ENCODE results near the gene DDX54. TPM values are rescaled to one million over a fixed set of nuclear protein-coding genes. Genes with fewer than 3 reads are reported as not detected.

DDX54 gene
- total RNA-seq, 1 donor from 2014 or later: 34.7 TPM

GRCh38 chr12:113135178-113136127 lies 49.8 kb downstream of the DDX54 start, which contains the start of gene RASAL1:
Gene RASAL1 (minus strand): TSS chr12:113135761. CDS start chr12:113135462, 299 bp downstream.
- no peak for DNase-seq
- Histone ChIP-seq H3K36me3 (no peaks in the 10 kb centered on the region), H3K27me3 (ENCODE audit: low read depth) (peaks cover 78% of the 10 kb centered on the region), H3K9me3 (replicated peaks) (no peaks in the 10 kb centered on the region), H3K4me1 (peaks cover 7% of the 10 kb centered on the region), H3K27ac (replicated peaks) (no peak within 1 kb of the TSS), H3K4me3 (peak within 1 kb of the TSS; percentile 14)
- intact Hi-C loops (cut with micrococcal nuclease): no loop called here
- peak; percentile 37 for TF ChIP-seq CTCF (IDR thresholded peaks at IDR 0.05; ENCODE audit: borderline replicate concordance)

GRCh38 chr12:113134521-113134951 lies 50.7 kb downstream of the DDX54 start:
- Histone ChIP-seq H3K27me3 (ENCODE audit: low read depth) (peaks cover 87% of the 10 kb centered on the region), H3K9me3 (replicated peaks) (no peaks in the 10 kb centered on the region), H3K4me3 (no peak overlapping the region), H3K27ac (replicated peaks) (no peak overlapping the region), H3K36me3 (no peaks in the 10 kb centered on the region), H3K4me1 (peaks cover 7% of the 10 kb centered on the region)
- no peak for TF ChIP-seq CTCF (IDR thresholded peaks at IDR 0.05; ENCODE audit: borderline replicate concordance)
- intact Hi-C loops (cut with micrococcal nuclease): no loop called here
- DNase-seq: no peak

- no peaks in the 10 kb centered on the region for H3K9me3 ChIP-seq (replicated peaks)
- no peak overlapping the region for H3K27ac ChIP-seq (replicated peaks)
- DNase-seq: no peak
- no peak for TF ChIP-seq CTCF (IDR thresholded peaks at IDR 0.05; ENCODE audit: borderline replicate concordance)
- peaks cover 7% of the 10 kb centered on the region for H3K4me1 ChIP-seq
- intact Hi-C loops (cut with micrococcal nuclease): no loop called here
- no peak overlapping the region for H3K4me3 ChIP-seq
- no peaks in the 10 kb centered on the region for H3K36me3 ChIP-seq
- peaks cover 92% of the 10 kb centered on the region for H3K27me3 ChIP-seq (ENCODE audit: low read depth)
Observed at GRCh38 chr12:113134071-113134470, 51.2 kb downstream of the DDX54 start.

- Histone ChIP-seq H3K9me3 (replicated peaks) (no peaks in the 10 kb centered on the region), H3K27me3 (ENCODE audit: low read depth) (peaks cover 94% of the 10 kb centered on the region), H3K27ac (replicated peaks) (no peak overlapping the region), H3K36me3 (no peaks in the 10 kb centered on the region), H3K4me1 (peaks cover 7% of the 10 kb centered on the region), H3K4me3 (no peak overlapping the region)
- no peak for DNase-seq
- TF ChIP-seq CTCF (IDR thresholded peaks at IDR 0.05; ENCODE audit: borderline replicate concordance): no peak
- intact Hi-C loops (cut with micrococcal nuclease): no loop called here
Observed at GRCh38 chr12:113133666-113134065, 51.6 kb downstream of the DDX54 start.

- intact Hi-C loops (cut with micrococcal nuclease): no loop called here
- H3K9me3 ChIP-seq (replicated peaks): no peaks in the 10 kb centered on the region
- TF ChIP-seq CTCF (IDR thresholded peaks at IDR 0.05; ENCODE audit: borderline replicate concordance): no peak
- H3K36me3 ChIP-seq: no peaks in the 10 kb centered on the region
- peaks cover 7% of the 10 kb centered on the region for H3K4me1 ChIP-seq
- DNase-seq: no peak
- no peak overlapping the region for H3K27ac ChIP-seq (replicated peaks)
- H3K27me3 ChIP-seq (ENCODE audit: low read depth): peaks cover 92% of the 10 kb centered on the region
- H3K4me3 ChIP-seq: no peak overlapping the region
Observed at GRCh38 chr12:113133036-113133435, 52.2 kb downstream of the DDX54 start.
